SK-N-SH (cell line): ENCODE results near the gene ARHGEF10L. TPM values are rescaled to one million over a fixed set of nuclear protein-coding genes. Genes with fewer than 3 reads are reported as not detected.

Experiments
- CTCF ChIA-PET: fragments of 300-600, 350-600 bp; formaldehyde crosslinking; extraction: SDS; loops from one replicate; lab custom pipeline; 2021; lab: Yijun Ruan, JAX
- POLR2A ChIA-PET: fragments of 350-600 bp; sonication (Branson Sonifier 250); formaldehyde crosslinking; extraction: SDS; loops from one replicate; lab custom pipeline; 2020; ENCODE audit warnings: antibody characterized with exemption, inconsistent platforms; lab: Yijun Ruan, JAX
- DNase-seq: peaks from one replicate; pipeline ENCODE4 v3.0.0; 2012
- H2AFZ ChIP-seq: fragments of 200-600 bp; sonication (generic); 2 replicates; pipeline ENCODE4 v1.8.1; 2016; ENCODE audit warnings: antibody characterized with exemption, mild to moderate bottlenecking, low read depth
- H3F3A ChIP-seq: fragments of 200-600 bp; sonication (generic); replicated peaks from 2 replicates; pipeline ENCODE3; 2016; ENCODE audit warnings: antibody characterized with exemption, mild to moderate bottlenecking; ENCODE audit not compliant: insufficient read depth
- H3K27ac ChIP-seq, 2 experiments: fragments of 200-500 bp in 1 of 2; fragments of 200-600 bp in 1 of 2; sonication (Bioruptor generic) in 1 of 2; sonication (generic), shearing (Covaris generic) in 1 of 2; 2 replicates each; pipeline versions ENCODE4 v1.5.1 to v1.6.1; 2014 to 2016; ENCODE audit warnings: low read depth in 2 of 2, inconsistent platforms in 1 of 2, low read length in 1 of 2, mild to moderate bottlenecking in 1 of 2, mixed read lengths in 1 of 2
- H3K27me3 ChIP-seq: fragments of 200-600 bp; sonication (generic), shearing (Covaris generic); 2 replicates; pipeline ENCODE4 v1.6.1; 2016; ENCODE audit warnings: mixed run types; ENCODE audit not compliant: insufficient read depth
- H3K36me3 ChIP-seq, 2 experiments: fragments of 200-500 bp in 1 of 2; fragments of 200-600 bp in 1 of 2; sonication (Bioruptor generic) in 1 of 2; sonication (generic) in 1 of 2; replicated peaks in 1 of 2; 2 replicates each; pipeline versions ENCODE3 to v1.5.1; 2014 to 2016; ENCODE audit warnings: low read length in 1 of 2, mild to moderate bottlenecking in 1 of 2; ENCODE audit not compliant: insufficient read depth in 2 of 2, control insufficient read depth in 1 of 2
- H3K4me1 ChIP-seq, 2 experiments: fragments of 200-500 bp in 1 of 2; fragments of 200-600 bp in 1 of 2; sonication (Bioruptor generic) in 1 of 2; sonication (generic), shearing (Covaris generic) in 1 of 2; 2 replicates each; pipeline versions ENCODE4 v1.5.1 to v1.6.1; 2014 to 2016; ENCODE audit warnings: low read depth in 1 of 2, low read length in 1 of 2, mixed run types in 1 of 2; ENCODE audit not compliant: insufficient read depth in 2 of 2, control insufficient read depth in 1 of 2
- H3K4me2 ChIP-seq: fragments of 200-600 bp; sonication (generic), shearing (Covaris generic); 2 replicates; pipeline ENCODE4 v1.6.1; 2017; ENCODE audit warnings: mixed run types
- H3K4me3 ChIP-seq, 2 experiments: fragments of 200-500 bp in 1 of 2; fragments of 200-600 bp in 1 of 2; sonication (Bioruptor generic) in 1 of 2; sonication (generic), shearing (Covaris generic) in 1 of 2; 2 replicates each; pipeline versions ENCODE4 v1.5.1 to v1.8.1; 2014 to 2016; ENCODE audit warnings: low read depth in 2 of 2, inconsistent platforms in 1 of 2, low read length in 1 of 2, mild to moderate bottlenecking in 1 of 2, mixed read lengths in 1 of 2, moderate library complexity in 1 of 2
- H3K79me2 ChIP-seq: fragments of 200-600 bp; sonication (generic); 2 replicates; pipeline ENCODE4 v1.8.1; 2017; ENCODE audit warnings: mild to moderate bottlenecking; ENCODE audit not compliant: insufficient read depth
- H3K9ac ChIP-seq: fragments of 200-600 bp; sonication (generic); 2 replicates; pipeline ENCODE4 v1.6.1; 2017; ENCODE audit warnings: mixed run types
- H3K9me2 ChIP-seq: fragments of 200-600 bp; sonication (generic); 2 replicates; pipeline ENCODE4 v1.6.1; 2017; ENCODE audit warnings: mixed run types
- H3K9me3 ChIP-seq: fragments of 200-600 bp; sonication (generic); 2 replicates; pipeline ENCODE4 v1.6.1; 2017; ENCODE audit warnings: mixed run types, mild to moderate bottlenecking, moderate library complexity
- H4K20me1 ChIP-seq: fragments of 200-600 bp; sonication (generic); 2 replicates; pipeline ENCODE4 v1.6.1; 2017; ENCODE audit warnings: mild to moderate bottlenecking, mixed run types; ENCODE audit not compliant: insufficient read depth
- EP300 ChIP-seq, 2 experiments: IDR thresholded peaks; 2 replicates each; pipeline versions ENCODE4 v1.4.0 to v1.6.1; 2012; ENCODE audit warnings: borderline replicate concordance in 1 of 2, low read depth in 1 of 2, low read length in 1 of 2
- FOXJ3 ChIP-seq: sonication (generic); formaldehyde crosslinking; IDR thresholded peaks from 2 replicates; pipeline ENCODE4 v1.5.1; 2020; ENCODE audit warnings: mild to moderate bottlenecking, missing genetic modification reagents
- FOXM1 ChIP-seq: IDR thresholded peaks from 2 replicates; pipeline ENCODE4 v1.4.0; 2012; ENCODE audit warnings: low read depth, mild to moderate bottlenecking
- GABPA ChIP-seq: IDR thresholded peaks from 2 replicates; pipeline ENCODE4 v1.4.0; 2012; ENCODE audit warnings: low read depth, mild to moderate bottlenecking
- MEF2A ChIP-seq: IDR thresholded peaks from 2 replicates; pipeline ENCODE4 v1.4.0; 2012; ENCODE audit warnings: low read depth, borderline replicate concordance
- MXI1 ChIP-seq: IDR thresholded peaks from 2 replicates; pipeline ENCODE4 v1.6.1; 2012; ENCODE audit warnings: mild to moderate bottlenecking, low read depth, low read length, improper control_type of control experiment
- NFIC ChIP-seq: IDR thresholded peaks from 2 replicates; pipeline ENCODE4 v1.4.0; 2012; ENCODE audit warnings: borderline replicate concordance
- NRF1 ChIP-seq: IDR thresholded peaks from 2 replicates; pipeline ENCODE4 v1.6.1; 2012; ENCODE audit warnings: low read depth, mild to moderate bottlenecking, low read length
- POLR2AphosphoS5 ChIP-seq: IDR thresholded peaks from 2 replicates; pipeline ENCODE4 v1.6.1; 2012; ENCODE audit warnings: low read depth, low read length
- RAD21 ChIP-seq: IDR thresholded peaks from 2 replicates; pipeline ENCODE4 v1.6.1; 2012; ENCODE audit warnings: mild to moderate bottlenecking, low read length
- REST ChIP-seq: IDR thresholded peaks from 2 replicates; pipeline ENCODE4 v1.6.1; 2012; ENCODE audit warnings: mild to moderate bottlenecking, low read depth, low read length, moderate library complexity
- SIN3A ChIP-seq: IDR thresholded peaks from 2 replicates; pipeline ENCODE4 v1.6.1; 2012; ENCODE audit warnings: low read depth, mild to moderate bottlenecking, low read length, moderate library complexity, borderline replicate concordance
- SMC3 ChIP-seq: IDR thresholded peaks from 2 replicates; pipeline ENCODE4 v1.6.1; 2012; ENCODE audit warnings: low read depth, low read length, improper control_type of control experiment
- TCF12 ChIP-seq: IDR thresholded peaks from 2 replicates; pipeline ENCODE4 v1.4.0; 2012
- TEAD4 ChIP-seq: IDR thresholded peaks from 2 replicates; pipeline ENCODE4 v1.4.0; 2012; ENCODE audit warnings: mild to moderate bottlenecking, borderline replicate concordance; ENCODE audit not compliant: insufficient read depth
- YY1 ChIP-seq: IDR thresholded peaks from 2 replicates; pipeline ENCODE4 v1.4.0; 2012; ENCODE audit warnings: low read depth, mild to moderate bottlenecking
- WGBS: methylation state at CpG from one replicate; pipeline ENCODE4 v1.1.6; 2017; ENCODE audit warnings: low lambda C conversion rate; 5-methylcytosine and 5-hydroxymethylcytosine counted together
- polyA plus RNA-seq, 3 experiments: library from polyadenylated mRNA; depleted of rRNA; stranded (reverse); fragments of >200 nt; gene quantifications; 2 replicates each; pipeline ENCODE4 v1.2.3, GENCODE V29; 2012
- TF ChIP-seq, protein P1 (sequence below): fragments of 150-350 bp; IDR thresholded peaks from 2 replicates; pipeline ENCODE4 v1.6.1; 2017; ENCODE audit warnings: antibody characterized with exemption, low read length, low read depth, borderline replicate concordance
- TF ChIP-seq, protein P2 (sequence below): fragments of 200-600 bp; sonication (generic); IDR thresholded peaks from 2 replicates; pipeline ENCODE4 v1.6.1; 2017; ENCODE audit warnings: antibody characterized with exemption, mild to moderate bottlenecking, moderate library complexity

Gene ARHGEF10L
- polyA plus RNA-seq, 1 of the 3 experiments (the other 2 are of a cell fraction) = 12.5 TPM

- TF ChIP-seq RAD21 (peak; percentile 15; the same call in 1 of the 2 replicates), YY1 (no peak)
- TF ChIP-seq, protein P1, sequence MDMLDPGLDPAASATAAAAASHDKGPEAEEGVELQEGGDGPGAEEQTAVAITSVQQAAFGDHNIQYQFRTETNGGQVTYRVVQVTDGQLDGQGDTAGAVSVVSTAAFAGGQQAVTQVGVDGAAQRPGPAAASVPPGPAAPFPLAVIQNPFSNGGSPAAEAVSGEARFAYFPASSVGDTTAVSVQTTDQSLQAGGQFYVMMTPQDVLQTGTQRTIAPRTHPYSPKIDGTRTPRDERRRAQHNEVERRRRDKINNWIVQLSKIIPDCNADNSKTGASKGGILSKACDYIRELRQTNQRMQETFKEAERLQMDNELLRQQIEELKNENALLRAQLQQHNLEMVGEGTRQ = no peak
- Histone ChIP-seq H3K4me2 (no peak overlapping the region), H2AFZ (no peak overlapping the region), H3K79me2 (no peaks in the 10 kb centered on the region), H3K27ac (peak overlapping the region in 1 of 2 experiments; percentile 43; a peak in 1 of 4 replicates), H3F3A (no peaks in the 10 kb centered on the region), H3K4me3 (no peak overlapping the region), H3K9me3 (no peaks in the 10 kb centered on the region), H3K9me2 (no peaks in the 10 kb centered on the region), H3K4me1 (peaks cover 0 to 41% of the 10 kb centered on the region in 2 experiments; a peak in 1 of 4 replicates), H3K27me3 (no peaks in the 10 kb centered on the region), H4K20me1 (no peaks in the 10 kb centered on the region), H3K9ac (no peak overlapping the region), H3K36me3 (peaks cover 6 to 16% of the 10 kb centered on the region in 2 experiments)
- 74% methylated on average over 10 of the region's 15 CpGs for WGBS
- CTCF ChIA-PET = interaction anchor here (0.8 to 38.1 kb wide), 30 partner anchors 8 to 975 kb away, joined by 3 to 707 read pairs (median 7); partner anchors contain the start of gene RCC2
- no peak for DNase-seq
- POLR2A ChIA-PET = interaction anchor here (0.6 to 1.4 kb wide), 3 partner anchors 65 to 111 kb away, joined by 3 to 5 read pairs (median 4); no protein-coding TSS in a partner anchor
These were observed 66.3 kb downstream of the ARHGEF10L start for GRCh38 chr1:17605582-17606344.

DNA sequence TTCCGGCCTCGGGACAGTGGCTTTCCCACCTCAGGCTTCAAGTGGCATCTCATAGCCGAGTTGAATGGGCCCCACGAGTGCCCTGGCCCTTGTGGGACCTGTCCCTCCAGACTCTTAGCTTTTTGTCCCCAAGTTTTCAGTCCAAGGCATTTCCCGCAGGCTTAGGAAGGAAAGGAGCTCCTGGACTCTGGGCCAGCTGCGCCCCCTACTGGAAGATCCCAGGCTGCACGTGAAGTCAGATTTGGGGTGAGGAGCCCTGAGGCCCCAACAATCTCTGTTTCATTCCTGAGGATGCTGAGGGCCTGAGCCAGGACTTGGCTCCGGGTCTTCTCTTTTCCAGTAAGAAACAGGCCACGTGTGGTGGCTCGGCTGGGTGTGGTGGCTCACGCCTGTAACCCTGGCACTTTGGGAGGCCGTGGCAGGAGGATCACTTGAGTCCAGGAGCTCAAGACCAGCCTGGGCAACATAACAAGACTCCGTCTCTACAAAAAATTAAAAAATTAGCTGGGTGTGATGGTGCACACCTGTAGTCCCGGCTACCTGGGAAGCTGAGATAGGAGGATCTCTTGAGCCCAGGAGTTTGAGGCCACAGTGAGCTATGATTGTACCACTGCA, 67.4 kb downstream of the ARHGEF10L start:
- peak; percentile 88 for DNase-seq
- no peak overlapping the region; a peak in 1 of 4 replicates for H3K4me3 ChIP-seq
- no peak overlapping the region for H2AFZ ChIP-seq
- no peak overlapping the region for H3K4me2 ChIP-seq
- POLR2A ChIA-PET = interaction anchor here (1.4 to 1.9 kb wide), 2 partner anchors 66 to 104 kb away, joined by 5 to 12 read pairs; no protein-coding TSS in a partner anchor
- no peak overlapping the region for H3K27ac ChIP-seq
- H3K27me3 ChIP-seq = no peaks in the 10 kb centered on the region
- CTCF ChIA-PET = interaction anchor here (0.6 to 38.1 kb wide), 54 partner anchors 9 to 974 kb away, joined by 3 to 707 read pairs (median 6); partner anchors contain the start of gene RCC2
- no peaks in the 10 kb centered on the region for H3K79me2 ChIP-seq
- WGBS = 47% methylated on average over 12 of the region's 14 CpGs
- H3K9ac ChIP-seq = no peak overlapping the region
- H3K36me3 ChIP-seq = peaks cover 6 to 16% of the 10 kb centered on the region in 2 experiments
- no peaks in the 10 kb centered on the region for H3F3A ChIP-seq
- peaks cover 0 to 41% of the 10 kb centered on the region in 2 experiments; a peak in 1 of 4 replicates for H3K4me1 ChIP-seq
- H3K9me3 ChIP-seq = no peaks in the 10 kb centered on the region
- no peaks in the 10 kb centered on the region for H4K20me1 ChIP-seq
- H3K9me2 ChIP-seq = no peaks in the 10 kb centered on the region
- TF ChIP-seq NRF1 (no peak), TCF12 (no peak), MEF2A (no peak), SIN3A (no peak), EP300 (IDR thresholded peaks at IDR 0.05; ENCODE audit: borderline replicate concordance in 1 of 2, low read depth in 1 of 2, low read length in 1 of 2) (no peak), TEAD4 (no peak), FOXM1 (no peak), GABPA (no peak), NFIC (no peak), REST (no peak), FOXJ3 (CRISPR knock-in tag) (no peak), SMC3 (peak; percentile 95), POLR2AphosphoS5 (no peak), MXI1 (no peak)
- TF ChIP-seq, protein P2, sequence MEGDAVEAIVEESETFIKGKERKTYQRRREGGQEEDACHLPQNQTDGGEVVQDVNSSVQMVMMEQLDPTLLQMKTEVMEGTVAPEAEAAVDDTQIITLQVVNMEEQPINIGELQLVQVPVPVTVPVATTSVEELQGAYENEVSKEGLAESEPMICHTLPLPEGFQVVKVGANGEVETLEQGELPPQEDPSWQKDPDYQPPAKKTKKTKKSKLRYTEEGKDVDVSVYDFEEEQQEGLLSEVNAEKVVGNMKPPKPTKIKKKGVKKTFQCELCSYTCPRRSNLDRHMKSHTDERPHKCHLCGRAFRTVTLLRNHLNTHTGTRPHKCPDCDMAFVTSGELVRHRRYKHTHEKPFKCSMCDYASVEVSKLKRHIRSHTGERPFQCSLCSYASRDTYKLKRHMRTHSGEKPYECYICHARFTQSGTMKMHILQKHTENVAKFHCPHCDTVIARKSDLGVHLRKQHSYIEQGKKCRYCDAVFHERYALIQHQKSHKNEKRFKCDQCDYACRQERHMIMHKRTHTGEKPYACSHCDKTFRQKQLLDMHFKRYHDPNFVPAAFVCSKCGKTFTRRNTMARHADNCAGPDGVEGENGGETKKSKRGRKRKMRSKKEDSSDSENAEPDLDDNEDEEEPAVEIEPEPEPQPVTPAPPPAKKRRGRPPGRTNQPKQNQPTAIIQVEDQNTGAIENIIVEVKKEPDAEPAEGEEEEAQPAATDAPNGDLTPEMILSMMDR = peak; percentile 98
